Adrenal gland (tissue), 5 donors: ENCODE data around the gene JARID2.

Experiments
- POLR2A ChIP-seq, 2 donors: fragments of 450-650 bp; IDR thresholded peaks; one replicate each; pipeline ENCODE4 v1.6.1; 2017; ENCODE audit warnings: antibody characterized with exemption in 2 of 2, mild to moderate bottlenecking in 2 of 2, moderate library complexity in 1 of 2
- TF ChIP-seq, protein P1 (sequence below), 6 experiments: fragments of 450-650 bp in 4 of 6; fragments of 200-600 bp in 2 of 6; sonication (generic) in 1 of 6; IDR thresholded peaks; 1 replicate in 5 of 6; 2 replicates in 1 of 6; pipeline versions ENCODE4 v1.5.1 to v1.8.0; 2016 to 2021; ENCODE audit warnings: antibody characterized with exemption in 6 of 6, mild to moderate bottlenecking in 2 of 6, moderate library complexity in 1 of 6
- donor health status: DM: no; HTN: no; CAD: no.

DNA sequence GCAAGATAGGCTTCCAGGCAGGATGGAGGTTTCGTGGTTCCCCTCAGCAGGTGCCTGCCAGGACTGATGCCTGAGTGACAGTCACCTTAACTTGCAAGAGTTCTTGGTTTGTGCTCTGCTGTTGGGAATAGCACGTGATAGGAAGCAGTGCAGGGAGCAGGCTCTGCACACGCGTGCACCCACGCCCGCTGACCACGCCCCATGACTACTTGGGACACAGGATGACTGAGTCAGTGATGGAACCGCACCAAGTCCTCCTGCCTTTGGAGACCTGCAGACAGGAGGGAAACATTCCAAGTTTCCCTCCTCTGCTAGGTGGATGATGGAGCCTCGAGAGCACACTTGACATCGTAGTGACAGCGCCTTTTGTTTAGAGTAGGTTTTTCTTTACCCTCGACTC lies 252.8 kb downstream of the JARID2 start:
- TF ChIP-seq, protein P1, sequence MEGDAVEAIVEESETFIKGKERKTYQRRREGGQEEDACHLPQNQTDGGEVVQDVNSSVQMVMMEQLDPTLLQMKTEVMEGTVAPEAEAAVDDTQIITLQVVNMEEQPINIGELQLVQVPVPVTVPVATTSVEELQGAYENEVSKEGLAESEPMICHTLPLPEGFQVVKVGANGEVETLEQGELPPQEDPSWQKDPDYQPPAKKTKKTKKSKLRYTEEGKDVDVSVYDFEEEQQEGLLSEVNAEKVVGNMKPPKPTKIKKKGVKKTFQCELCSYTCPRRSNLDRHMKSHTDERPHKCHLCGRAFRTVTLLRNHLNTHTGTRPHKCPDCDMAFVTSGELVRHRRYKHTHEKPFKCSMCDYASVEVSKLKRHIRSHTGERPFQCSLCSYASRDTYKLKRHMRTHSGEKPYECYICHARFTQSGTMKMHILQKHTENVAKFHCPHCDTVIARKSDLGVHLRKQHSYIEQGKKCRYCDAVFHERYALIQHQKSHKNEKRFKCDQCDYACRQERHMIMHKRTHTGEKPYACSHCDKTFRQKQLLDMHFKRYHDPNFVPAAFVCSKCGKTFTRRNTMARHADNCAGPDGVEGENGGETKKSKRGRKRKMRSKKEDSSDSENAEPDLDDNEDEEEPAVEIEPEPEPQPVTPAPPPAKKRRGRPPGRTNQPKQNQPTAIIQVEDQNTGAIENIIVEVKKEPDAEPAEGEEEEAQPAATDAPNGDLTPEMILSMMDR (IDR thresholded peaks at IDR 0.05) = no peak
- TF ChIP-seq POLR2A (IDR thresholded peaks at IDR 0.05) = no peak
